ENCODE data around the gene LTA. TPM values are rescaled to one million over a fixed set of nuclear protein-coding genes. Genes with fewer than 3 reads are reported as not detected.

The LTA gene
- polyA plus RNA-seq, 1 donor from 2014 or later, result not detected

DNA sequence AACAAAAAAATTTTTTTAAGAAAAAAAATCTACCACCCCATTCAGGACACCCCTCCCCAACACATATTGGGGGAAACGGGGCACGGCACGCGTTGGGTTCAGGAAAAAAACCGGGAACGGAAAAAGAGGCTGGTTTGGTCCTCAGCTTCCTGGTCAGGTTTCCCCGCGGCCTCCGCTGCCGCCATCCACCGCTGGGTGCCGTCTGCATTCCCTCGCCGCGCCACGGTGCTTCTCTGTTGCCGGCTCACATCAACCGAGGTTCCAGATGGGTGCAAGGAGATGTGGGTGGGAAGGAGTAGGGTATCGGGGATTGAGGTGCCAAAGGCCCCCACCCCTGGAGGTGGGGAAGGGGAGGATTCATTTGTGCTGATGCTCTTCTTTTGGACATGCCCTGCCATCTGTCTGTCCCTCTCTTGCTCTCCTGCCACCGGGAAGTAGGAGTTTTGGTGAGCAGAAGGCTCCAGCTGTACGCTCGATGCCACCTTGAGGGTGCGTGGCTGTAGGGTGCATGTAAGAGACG lies 37.5 kb upstream of the LTA start:
- H3K79me2 ChIP-seq (replicated peaks; ENCODE audit: insufficient read depth, low read length), result peaks cover 36% of the 10 kb centered on the region
- no peak overlapping the region for H2AFZ ChIP-seq (ENCODE audit: low read depth, low read length)
- no peaks in the 10 kb centered on the region for H3K9me2 ChIP-seq (ENCODE audit: insufficient read depth, low read length)
- no peaks in the 10 kb centered on the region for H3K27me3 ChIP-seq (ENCODE audit: insufficient read depth, low read depth, low read length)
- no peak overlapping the region for H3K9ac ChIP-seq (ENCODE audit: low read length)
- peaks cover 39% of the 10 kb centered on the region for H4K20me1 ChIP-seq (ENCODE audit: insufficient read depth)
- H3K4me2 ChIP-seq (ENCODE audit: low read length), result no peak overlapping the region
- H3K4me3 ChIP-seq (ENCODE audit: low read length), result no peak overlapping the region
- H3F3A ChIP-seq (ENCODE audit: insufficient read depth, low read length, poor library complexity, severe bottlenecking), result no peaks in the 10 kb centered on the region
- no peaks in the 10 kb centered on the region for H3K36me3 ChIP-seq (ENCODE audit: insufficient read depth, low read length)
- H3K27ac ChIP-seq (ENCODE audit: low read length), result no peak overlapping the region
- TF ChIP-seq EZH2 (IDR thresholded peaks at IDR 0.05; ENCODE audit: borderline replicate concordance, insufficient read depth, low read length, poor library complexity, severe bottlenecking) (no peak), EP300 (conservative IDR thresholded peaks at IDR 0.05; ENCODE audit: poor library complexity, severe bottlenecking) (no peak)
- no peaks in the 10 kb centered on the region for H3K9me3 ChIP-seq (ENCODE audit: low read length)

DNA sequence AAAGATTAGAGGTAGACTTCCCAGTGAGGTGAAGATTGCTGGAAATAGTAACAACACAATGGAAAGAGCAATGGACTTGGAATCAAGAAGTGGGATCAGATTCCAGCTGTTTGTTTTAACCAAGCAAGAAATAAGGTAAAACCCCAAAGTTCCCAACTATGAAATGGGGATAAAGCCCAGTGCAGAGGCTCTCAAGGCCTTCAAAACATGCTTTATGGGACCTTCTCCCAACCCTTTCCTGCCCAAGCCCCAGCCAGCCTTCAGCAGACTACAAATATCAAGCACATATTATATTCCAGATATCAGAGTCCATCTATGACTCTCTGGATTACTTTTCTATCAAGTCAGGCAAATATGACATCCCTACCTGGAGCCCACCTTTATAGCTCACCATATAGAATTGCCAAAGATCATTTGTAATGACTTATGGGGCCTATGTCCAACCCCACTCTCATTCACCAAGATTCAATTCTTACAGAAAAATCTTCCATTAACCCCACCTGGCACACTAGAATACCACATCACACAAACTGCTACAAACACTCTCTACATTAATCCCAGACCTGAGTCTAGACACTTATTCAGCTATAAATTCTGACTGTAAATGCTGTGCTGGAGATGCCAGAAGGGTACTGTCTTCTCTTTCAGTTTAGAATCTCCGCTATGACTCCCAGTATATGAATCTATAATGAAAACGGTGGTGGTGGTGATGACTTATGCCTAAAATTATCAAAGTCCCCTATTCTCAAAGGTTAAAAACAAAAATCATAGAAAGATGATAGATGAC lies 36.4 kb upstream of the LTA start:
- Histone ChIP-seq H3F3A (ENCODE audit: insufficient read depth, low read length, poor library complexity, severe bottlenecking) (no peaks in the 10 kb centered on the region), H3K4me2 (ENCODE audit: low read length) (no peak overlapping the region), H3K9me3 (ENCODE audit: low read length) (no peaks in the 10 kb centered on the region), H3K4me3 (ENCODE audit: low read length) (no peak overlapping the region), H2AFZ (ENCODE audit: low read depth, low read length) (no peak overlapping the region), H3K9me2 (ENCODE audit: insufficient read depth, low read length) (no peaks in the 10 kb centered on the region), H3K9ac (ENCODE audit: low read length) (no peak overlapping the region), H3K27me3 (ENCODE audit: insufficient read depth, low read depth, low read length) (no peaks in the 10 kb centered on the region), H3K36me3 (ENCODE audit: insufficient read depth, low read length) (no peaks in the 10 kb centered on the region), H4K20me1 (ENCODE audit: insufficient read depth) (peaks cover 45% of the 10 kb centered on the region), H3K27ac (ENCODE audit: low read length) (no peak overlapping the region), H3K79me2 (replicated peaks; ENCODE audit: insufficient read depth, low read length) (peaks cover 47% of the 10 kb centered on the region)
- no peak for TF ChIP-seq SMC3 (conservative IDR thresholded peaks at IDR 0.05; ENCODE audit: poor library complexity)
- no peak for TF ChIP-seq EP300 (conservative IDR thresholded peaks at IDR 0.05; ENCODE audit: poor library complexity, severe bottlenecking)
- TF ChIP-seq MXI1 (conservative IDR thresholded peaks at IDR 0.05; ENCODE audit: poor library complexity, severe bottlenecking), result no peak
- TF ChIP-seq, protein P1, sequence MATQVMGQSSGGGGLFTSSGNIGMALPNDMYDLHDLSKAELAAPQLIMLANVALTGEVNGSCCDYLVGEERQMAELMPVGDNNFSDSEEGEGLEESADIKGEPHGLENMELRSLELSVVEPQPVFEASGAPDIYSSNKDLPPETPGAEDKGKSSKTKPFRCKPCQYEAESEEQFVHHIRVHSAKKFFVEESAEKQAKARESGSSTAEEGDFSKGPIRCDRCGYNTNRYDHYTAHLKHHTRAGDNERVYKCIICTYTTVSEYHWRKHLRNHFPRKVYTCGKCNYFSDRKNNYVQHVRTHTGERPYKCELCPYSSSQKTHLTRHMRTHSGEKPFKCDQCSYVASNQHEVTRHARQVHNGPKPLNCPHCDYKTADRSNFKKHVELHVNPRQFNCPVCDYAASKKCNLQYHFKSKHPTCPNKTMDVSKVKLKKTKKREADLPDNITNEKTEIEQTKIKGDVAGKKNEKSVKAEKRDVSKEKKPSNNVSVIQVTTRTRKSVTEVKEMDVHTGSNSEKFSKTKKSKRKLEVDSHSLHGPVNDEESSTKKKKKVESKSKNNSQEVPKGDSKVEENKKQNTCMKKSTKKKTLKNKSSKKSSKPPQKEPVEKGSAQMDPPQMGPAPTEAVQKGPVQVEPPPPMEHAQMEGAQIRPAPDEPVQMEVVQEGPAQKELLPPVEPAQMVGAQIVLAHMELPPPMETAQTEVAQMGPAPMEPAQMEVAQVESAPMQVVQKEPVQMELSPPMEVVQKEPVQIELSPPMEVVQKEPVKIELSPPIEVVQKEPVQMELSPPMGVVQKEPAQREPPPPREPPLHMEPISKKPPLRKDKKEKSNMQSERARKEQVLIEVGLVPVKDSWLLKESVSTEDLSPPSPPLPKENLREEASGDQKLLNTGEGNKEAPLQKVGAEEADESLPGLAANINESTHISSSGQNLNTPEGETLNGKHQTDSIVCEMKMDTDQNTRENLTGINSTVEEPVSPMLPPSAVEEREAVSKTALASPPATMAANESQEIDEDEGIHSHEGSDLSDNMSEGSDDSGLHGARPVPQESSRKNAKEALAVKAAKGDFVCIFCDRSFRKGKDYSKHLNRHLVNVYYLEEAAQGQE (IDR thresholded peaks at IDR 0.05; ENCODE audit: borderline replicate concordance), result no peak
- TF ChIP-seq EZH2 (IDR thresholded peaks at IDR 0.05; ENCODE audit: borderline replicate concordance, insufficient read depth, low read length, poor library complexity, severe bottlenecking), result no peak
- TF ChIP-seq, protein P2, sequence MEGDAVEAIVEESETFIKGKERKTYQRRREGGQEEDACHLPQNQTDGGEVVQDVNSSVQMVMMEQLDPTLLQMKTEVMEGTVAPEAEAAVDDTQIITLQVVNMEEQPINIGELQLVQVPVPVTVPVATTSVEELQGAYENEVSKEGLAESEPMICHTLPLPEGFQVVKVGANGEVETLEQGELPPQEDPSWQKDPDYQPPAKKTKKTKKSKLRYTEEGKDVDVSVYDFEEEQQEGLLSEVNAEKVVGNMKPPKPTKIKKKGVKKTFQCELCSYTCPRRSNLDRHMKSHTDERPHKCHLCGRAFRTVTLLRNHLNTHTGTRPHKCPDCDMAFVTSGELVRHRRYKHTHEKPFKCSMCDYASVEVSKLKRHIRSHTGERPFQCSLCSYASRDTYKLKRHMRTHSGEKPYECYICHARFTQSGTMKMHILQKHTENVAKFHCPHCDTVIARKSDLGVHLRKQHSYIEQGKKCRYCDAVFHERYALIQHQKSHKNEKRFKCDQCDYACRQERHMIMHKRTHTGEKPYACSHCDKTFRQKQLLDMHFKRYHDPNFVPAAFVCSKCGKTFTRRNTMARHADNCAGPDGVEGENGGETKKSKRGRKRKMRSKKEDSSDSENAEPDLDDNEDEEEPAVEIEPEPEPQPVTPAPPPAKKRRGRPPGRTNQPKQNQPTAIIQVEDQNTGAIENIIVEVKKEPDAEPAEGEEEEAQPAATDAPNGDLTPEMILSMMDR (IDR thresholded peaks at IDR 0.05; ENCODE audit: poor library complexity, severe bottlenecking), result no peak
- TF ChIP-seq POLR2AphosphoS5 (IDR thresholded peaks at IDR 0.05), result no peak

Measured in neural cell (in vitro differentiated cells).